ENCODE results near the gene WIPF1.

The WIPF1 gene

DNA sequence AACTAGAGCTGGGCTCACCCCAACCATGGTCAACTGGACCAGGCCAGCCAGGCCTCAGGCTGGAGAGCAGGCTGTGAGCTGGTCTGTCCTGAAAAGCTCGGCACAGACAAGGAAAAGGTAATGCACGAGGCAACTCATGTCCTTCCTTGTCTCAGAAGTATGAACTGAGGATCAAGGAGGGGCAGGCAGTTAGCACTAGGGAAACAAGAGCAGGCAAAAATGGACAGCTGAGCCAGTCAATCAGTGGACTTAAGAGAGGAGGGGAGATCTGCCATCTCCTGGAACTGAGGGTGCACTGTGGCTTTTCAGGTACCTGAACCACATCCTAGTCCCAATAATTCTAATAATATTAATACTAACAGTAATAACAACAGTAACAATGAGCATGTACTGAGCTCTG is 20.6 kb upstream of the WIPF1 start:
- no peak for DNase-seq

DNA sequence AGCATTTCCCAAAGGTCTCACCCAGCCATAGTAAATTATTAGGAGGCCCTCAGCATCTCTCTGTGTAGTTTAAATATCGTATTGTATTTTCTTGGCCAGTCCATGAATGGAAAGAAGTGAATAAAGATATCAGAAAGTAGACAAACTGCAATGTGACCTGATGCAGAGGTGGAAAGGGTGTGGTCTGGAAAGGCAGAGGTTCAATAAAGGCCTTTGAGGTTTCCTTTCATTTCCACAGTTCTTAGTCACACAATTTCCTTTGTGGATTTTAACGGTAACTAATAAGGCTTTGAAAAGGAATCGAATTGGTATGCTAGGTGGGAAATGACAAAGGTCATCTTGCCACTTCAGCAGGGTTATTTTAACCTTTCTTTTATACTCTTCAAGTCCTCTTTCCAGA is 20.1 kb upstream of the WIPF1 start:
- DNase-seq, result no peak

DNA sequence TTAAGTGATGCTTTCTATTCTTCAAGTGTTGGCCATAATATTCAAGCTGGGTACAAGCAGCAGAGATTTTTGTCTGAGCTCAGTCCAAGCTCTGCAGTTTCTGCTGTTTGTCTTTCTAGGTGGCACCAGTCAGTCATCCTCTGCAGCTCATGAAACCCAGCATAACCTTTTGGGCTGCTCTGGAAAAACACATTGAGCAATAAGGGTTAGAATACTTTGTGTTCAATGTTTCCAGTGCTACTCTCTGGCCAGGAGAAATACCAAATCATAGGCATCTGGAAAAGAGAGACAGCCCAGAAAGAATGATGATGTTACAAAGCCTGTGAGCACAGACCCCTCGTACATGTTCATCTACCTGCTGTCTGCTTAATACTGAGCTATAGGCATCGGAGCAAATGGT is 19.5 kb upstream of the WIPF1 start:
- no peak for DNase-seq

DNA sequence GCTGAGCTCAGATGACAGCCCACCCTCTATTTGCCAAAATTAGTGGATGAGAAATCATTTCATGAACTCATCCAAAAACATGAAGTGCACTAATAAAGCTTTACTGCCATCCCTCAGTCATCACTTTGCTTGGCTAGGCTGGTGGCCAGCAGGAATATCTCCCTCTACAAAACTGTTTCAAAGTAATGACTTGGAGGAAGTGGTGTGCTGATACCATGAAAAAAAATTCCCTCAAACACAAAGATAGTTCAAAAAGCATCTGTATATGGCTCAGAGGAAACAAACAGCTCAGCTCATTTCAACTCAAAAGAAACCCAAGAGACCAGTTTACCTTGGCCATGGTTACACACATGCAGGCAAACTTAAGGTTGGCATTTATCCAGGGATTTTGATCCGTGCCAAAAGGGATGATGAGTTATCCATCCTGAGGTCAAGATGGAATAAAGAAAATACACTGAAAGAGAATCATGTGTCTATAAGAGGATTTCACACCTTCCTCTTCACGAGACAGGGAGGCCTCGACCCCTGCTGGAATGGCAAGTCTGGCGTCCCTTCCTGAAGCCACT is 18.4 kb upstream of the WIPF1 start:
- DNase-seq, result no peak

DNA sequence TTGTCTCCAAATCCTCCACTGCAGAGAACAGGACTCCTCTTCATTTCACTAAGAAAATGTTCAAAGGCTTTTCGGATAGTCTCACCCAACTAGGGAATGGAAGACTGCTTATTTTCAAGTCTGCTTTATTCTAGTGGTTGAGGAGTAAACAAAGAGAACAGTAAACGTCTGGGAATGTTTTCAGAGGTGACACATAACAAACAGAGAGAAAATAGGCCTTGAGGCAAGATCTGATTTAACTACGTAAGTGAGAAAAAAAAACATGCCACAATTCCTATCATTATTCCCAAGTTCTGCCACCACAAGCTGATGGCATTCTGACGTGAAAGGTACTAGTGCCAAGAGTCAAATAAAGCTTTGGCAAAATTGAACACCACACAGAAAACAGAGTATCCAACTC is 16.7 kb upstream of the WIPF1 start:
- no peak for DNase-seq

DNA sequence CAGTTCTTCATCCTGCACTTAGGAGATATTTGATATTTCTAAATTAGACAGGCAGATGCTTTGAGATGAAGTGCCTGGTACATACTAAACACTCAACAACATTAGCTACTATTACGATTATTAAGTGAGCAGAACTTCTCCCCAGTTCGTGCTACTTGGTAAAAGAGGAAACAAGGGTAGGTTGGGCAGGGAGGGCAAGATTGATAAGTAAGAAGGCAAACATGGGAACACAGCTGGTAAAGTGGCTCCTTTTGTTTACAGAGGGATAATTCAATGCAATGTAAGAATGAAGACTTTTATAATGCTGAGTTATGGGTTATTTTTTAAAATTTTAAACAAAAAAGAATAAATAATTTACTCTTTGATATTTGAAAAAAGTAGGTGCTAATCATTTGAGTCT is 15.9 kb upstream of the WIPF1 start:
- DNase-seq, result no peak

DNA sequence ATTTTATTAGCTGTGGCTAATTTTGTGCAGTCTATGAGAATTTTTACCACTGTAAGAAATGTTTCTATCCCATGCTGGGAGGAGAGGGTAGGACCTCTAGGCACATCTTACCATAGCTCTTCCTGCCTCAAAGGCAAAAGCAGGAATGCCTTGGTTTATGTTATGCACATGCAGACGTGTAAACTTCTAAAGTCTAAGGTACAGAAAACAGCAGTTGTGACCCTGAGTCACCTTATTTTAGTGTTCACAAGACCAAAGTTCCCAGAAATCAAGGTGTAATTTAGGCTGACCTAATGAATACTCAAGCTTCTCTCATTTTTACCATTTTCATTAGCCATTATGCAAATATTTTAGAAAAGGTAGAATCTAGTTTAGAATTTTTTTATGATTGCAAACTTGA is 15.4 kb upstream of the WIPF1 start:
- no peak for DNase-seq

DNA sequence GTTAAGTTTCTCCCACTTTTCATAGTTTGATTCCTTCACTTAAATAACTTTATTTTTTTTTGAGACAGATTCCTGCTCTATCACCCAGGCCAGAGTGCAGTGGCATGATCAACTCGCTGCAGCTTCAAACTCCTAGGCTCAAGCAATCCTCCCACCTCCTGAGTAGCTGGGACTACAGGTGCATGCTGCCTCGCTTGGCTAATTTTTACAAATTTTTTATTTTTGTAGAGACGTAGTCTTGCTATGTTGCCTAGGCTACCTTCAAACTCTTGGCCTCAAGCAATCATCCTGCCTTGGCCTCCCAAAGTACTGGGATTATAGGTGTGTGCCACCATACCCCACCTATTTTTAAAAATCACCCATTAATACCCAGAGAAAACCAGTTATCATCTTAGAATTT is 14.2 kb upstream of the WIPF1 start:
- DNase-seq, result no peak

DNA sequence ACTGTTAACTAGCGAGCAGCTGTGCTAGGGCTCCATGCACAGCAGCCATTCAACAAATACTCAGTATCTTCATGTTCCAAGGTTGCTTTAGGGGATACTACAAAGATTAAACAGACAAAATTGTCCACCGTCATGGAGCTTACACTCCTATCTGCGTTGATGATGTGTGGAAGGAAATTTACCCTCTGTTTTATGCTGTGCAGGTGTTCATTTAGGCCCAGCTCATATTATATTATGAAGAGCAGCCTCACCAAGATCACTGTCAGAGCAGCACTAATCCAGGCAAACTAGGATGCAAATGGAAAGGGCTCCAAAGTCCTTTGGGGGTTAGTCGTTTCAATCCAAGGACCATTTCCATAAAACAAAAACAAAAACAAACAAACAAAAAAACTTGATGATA is 13.4 kb upstream of the WIPF1 start:
- DNase-seq, result no peak

DNA sequence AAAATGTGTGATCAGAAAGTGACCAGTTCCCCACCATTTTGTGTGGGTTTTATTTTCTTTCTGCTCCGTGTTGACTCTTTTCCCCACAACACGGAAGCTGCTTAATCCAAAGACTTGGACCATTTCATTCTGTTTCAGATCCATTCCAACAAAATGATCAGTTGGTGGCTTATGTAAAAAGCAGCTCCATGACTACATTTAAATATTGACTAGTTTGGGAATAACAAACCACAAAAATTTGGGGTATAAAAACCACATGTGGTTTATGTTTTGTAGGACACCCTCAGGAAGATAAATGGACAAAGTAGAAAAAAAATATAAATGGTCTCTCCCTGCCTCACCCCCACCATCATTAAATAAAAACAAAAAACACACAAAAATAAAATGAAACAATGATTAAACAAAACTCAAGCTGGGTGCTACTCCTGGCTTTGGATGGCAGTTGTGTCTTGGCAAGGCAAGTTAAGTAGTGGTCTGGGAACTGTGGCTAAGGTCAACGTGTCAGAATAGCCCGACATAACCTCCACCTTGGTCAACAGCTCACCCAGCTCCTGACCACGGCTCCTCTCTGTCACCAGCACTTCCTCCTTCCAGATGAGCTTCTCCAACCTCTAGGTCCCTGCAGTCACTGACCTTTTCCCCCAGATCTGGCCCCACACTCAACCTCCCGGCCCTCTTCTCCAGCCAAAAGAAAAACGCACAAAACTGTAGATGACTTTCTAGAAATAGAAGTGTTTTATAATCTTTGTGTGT is 12.8 kb upstream of the WIPF1 start:
- DNase-seq, result no peak

DNA sequence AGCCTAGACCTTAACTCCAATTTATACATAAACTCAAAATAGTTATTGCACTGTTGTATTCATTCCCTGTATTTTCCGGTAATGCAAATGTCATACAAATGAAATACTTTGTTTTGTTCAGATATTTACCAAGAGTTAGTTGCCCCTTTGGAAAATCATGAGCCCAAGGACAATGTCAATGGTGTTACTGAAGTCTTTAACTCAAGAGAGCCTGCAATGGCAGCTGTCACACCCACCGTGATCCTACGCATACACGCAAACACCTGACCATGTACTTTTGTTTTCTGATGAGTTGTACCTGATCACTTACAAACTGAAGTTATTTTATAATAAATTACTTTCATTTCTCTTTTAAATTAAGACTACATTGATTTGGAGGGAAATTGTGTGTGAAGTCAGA is 11.7 kb upstream of the WIPF1 start:
- DNase-seq, result no peak

DNA sequence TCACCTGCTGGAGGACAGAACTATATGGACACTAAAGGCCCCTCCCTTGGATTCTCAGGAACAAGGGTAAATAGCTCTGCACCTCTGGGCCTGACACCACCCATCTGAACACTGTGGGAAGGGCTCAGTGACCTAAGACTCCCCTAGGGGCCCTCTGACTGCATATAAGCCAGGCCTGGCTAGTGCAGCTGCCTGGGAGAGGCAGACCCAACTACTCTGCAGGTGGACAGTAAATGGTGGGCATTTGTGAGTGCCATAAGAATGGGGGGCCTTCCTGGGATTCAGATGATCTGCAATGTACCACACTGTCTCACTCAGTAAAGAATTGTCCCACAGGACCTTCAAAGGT is 11.2 kb upstream of the WIPF1 start:
- DNase-seq, result no peak

DNA sequence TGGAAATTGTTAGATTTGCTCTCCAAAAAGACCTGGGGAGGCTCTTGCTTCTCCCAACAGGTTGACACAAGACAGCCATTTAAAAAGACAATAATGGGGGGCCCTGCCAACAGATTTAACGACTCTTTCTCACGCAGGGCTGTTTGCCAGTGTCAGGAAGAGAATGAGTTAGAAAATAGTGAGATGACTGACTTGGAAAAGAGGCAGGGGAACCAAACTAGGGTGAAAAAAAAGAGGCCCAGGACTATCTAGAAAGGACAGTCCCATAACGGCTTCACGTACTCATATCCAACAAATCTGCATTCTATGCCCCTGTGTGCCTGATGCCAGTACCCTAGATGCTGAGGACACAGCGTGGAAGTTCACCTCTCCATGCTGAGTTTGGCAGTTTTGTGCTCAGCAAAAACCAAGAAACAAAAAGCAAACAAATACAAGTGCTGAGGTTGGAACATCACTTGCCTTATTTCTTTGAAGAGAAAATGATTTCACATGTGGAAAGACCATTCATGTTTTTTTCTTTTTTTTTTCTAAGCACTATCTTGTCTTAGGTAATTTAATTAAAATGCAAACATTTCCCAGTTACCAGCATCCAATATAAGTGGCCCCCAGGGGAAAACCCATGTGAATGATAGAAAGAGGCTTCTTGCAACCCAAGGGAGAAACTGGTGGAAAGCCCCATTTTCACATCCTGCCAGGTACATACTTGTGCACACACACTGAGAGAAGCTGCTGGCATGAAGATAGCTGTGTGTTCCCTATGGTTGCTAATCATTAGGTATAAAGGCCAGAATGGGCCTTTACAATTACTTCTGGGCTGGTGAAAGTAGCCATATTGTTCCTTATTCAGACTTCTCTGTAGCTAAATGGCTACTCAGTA is 10.6 kb upstream of the WIPF1 start:
- no peak for DNase-seq

DNA sequence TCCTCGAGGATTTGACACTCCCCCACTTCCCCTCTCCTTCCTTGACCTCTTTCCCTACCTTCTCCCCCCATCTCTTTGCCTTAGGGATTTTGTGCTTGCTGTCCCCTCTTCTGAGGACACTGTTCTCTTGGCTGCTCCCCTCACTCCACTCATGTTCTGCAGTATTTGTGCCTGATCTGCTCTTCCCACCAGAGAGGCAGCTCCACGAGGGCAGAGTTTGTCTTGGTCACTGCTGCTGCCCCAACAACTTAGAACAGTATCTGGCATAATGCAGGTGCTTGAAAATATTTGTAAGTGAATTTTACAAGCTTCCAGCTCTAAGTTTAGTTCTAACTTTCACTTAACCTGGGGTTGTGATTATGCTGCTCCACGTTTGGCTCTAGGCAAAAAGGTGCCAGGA is 10.0 kb upstream of the WIPF1 start:
- DNase-seq, result no peak

DNA sequence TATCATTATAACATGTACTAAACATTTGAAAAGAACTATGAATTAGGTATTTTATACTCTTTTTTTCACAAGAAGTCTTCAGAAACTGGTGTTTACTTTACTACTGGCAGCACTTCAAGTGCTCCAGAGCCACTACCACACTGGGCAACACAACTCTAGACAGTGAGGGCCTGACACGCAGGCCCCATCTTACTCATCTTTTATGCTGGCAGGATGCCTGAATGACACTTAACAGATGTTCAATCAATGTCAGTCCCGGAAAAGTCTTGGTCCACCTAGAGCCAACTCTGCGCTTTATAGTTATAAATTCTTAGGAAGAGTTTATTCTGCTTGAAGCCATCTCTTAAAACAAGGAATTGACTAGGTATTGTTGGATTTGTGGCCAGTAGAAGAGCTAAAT is 8.7 kb upstream of the WIPF1 start:
- DNase-seq, result no peak

DNA sequence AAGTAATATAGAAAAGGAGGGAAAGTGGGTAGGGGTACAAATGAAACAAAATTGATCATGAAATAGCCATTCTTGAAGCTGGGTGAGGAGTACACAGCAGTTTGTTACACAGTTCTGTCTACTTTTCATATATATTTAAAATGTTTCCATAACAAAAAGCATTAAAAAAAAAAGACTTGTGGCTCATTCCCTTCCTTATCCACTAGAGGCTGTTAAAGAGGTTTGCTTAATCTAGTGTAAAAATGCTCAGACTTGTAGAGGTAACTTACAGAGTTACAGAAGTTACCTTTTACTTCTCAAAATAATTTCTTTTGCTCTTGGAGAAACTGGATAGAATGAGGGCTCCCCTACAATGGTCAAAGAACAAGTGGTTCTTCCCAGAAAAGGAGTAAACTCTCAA is 8.1 kb upstream of the WIPF1 start:
- DNase-seq, result no peak

DNA sequence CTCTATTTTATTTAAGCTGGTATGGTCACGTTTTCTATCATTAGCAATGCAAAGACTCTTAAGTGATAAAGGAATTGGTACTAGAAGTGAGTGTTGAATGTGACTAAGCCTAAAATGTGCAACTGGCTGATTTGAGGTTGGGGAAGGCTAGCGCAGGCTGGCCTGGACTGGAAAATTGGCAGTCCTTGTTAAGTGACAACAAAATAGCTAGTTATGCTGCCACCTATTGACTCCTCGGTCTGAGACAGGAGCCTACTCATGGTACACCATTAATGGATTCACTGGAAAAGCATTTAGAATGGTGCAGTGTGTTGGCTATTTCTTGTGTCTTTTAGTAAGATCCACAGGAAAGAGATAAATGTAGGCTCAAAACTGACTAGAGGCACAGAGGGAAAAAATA is 5.7 kb upstream of the WIPF1 start:
- no peak for DNase-seq

DNA sequence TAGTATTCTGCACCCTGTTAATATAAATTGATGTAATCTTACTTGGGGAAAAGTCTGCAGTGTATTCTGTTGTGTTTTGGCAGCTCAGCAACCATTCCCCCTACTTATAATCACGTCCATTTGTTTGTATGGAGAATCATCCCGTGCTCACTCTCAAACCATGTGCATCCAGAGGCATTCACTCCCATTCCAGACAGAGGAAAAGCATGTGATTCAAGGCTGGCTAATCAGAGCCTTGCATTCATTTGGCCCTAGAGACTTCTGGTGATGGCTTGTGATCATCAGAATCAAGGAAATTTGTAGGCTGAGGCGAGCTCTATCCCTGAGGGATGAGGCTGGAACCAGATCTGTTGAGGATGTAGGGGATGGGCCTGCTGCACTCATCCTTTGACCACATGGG is 5.1 kb upstream of the WIPF1 start:
- no peak for DNase-seq

DNA sequence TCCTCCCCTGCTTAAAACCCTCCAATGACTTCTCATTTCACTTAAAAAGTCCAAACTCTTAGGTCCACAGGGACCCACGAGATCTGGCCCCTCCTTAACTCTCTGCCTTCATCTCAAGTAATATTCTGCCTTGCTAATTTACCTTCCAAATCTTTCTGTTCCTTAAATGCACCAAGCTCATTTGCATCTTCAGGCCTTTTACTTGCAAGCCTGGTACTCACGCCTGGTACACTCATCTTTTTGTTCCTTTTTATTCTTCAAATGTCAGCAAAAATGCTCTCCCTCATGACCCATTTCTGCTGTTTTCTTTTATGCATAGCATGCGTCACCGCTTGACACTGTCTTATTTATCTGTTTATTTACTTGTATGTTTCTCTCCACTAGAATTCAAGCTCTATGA is 2.7 kb upstream of the WIPF1 start:
- no peak for DNase-seq

DNA sequence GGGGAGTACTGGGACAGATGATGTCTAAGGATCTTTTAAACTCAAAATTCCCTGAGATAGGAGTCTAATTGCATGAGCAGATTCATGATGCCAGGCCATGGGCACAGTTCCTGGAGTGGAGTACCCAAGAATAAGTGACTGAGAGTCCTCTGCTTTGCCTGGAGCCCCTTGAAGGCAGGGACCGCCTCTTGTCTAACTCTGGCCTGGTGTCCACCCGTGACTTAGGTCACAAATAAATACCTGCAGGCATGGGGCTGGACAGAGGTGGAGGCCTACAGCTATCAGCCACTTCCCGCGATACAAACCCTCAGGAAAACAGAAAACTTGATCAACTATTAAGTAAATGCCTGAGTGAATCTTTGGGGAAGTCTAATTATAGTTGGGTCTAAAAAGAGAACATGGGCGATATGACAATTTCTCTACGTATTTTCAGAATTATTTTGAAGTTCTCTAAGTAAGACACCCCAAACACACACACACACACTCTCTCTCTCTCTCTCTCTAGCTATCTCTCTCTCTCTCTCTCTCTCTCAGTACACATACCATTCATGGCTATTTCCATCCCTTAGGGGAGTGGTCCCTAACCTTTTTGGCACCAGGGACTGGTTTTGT is 1.8 kb upstream of the WIPF1 start:
- DNase-seq, result no peak

DNA sequence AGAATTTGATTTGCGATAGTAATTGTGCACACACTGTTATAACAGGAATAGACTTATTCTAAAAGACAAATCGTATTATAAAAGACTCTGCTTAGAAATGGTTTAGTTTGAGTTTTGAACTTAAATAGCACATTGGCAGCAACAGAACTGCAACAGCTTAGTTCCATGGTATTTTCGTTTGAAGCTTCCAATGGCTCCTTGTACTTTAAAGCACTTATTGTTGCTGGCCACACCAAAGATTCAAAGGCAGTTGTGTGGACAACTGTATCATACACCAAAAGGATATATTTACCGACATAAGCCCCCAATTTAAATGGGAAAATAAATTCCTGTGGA is 627 bp downstream of the WIPF1 start:
- no peak for DNase-seq

DNA sequence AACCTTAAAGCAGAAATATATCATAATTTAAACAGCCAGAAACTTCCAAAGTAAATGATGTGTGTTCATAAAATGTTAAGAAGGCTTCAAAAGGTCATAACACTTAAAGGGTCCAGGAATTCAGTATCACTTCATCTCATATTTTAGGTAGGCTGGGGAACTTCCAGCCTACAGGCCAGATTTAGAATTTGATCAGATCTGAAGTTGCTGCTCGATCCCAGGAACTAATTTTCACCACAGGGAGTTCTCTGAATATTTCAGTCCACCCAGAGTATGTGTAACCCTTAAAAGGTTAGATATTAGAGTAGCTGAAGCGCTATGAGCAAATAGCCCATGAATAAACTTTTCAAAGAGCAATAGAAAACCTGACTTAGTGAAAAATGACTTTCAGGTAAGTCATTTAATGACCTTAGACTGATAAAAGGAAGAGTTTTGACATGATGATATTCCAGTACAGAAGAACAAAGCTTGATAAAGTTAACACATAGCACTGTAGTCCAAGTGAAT is 1.7 kb downstream of the WIPF1 start:
- DNase-seq, result no peak

DNA sequence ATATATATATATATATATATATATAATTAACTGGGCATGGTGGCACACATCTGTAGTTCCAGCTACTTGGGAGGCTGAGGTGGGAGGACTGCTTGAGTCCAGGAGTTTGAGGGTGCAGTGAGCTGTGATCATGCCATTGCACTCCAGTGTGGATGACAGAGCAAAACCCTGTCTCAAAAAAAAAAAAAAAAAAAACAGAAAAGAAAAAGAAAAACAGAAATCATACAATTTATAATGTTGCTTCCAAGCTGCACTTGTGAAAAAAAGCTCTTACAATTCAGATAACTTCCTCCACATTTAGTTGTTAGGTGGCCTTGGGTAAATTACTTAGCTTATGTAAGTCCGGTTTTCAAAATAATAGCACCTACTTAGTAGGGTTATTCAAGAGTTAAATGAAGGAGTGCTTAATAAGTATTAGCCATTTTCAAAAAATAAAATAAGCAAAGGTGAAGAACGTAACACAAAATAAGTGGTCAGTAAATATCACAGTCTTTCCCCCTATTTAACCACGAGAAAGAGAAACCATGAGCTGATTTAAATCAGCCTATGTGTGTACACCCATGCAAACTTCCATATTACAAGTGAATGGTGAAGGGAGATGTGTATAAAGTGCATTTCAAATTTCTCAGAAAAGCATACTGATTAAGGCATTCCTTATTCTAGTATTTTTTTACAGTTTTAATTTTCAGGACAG is 2.3 kb downstream of the WIPF1 start:
- no peak for DNase-seq
